Measurements from ENCODE around the gene CGN.

CGN gene, protein sequence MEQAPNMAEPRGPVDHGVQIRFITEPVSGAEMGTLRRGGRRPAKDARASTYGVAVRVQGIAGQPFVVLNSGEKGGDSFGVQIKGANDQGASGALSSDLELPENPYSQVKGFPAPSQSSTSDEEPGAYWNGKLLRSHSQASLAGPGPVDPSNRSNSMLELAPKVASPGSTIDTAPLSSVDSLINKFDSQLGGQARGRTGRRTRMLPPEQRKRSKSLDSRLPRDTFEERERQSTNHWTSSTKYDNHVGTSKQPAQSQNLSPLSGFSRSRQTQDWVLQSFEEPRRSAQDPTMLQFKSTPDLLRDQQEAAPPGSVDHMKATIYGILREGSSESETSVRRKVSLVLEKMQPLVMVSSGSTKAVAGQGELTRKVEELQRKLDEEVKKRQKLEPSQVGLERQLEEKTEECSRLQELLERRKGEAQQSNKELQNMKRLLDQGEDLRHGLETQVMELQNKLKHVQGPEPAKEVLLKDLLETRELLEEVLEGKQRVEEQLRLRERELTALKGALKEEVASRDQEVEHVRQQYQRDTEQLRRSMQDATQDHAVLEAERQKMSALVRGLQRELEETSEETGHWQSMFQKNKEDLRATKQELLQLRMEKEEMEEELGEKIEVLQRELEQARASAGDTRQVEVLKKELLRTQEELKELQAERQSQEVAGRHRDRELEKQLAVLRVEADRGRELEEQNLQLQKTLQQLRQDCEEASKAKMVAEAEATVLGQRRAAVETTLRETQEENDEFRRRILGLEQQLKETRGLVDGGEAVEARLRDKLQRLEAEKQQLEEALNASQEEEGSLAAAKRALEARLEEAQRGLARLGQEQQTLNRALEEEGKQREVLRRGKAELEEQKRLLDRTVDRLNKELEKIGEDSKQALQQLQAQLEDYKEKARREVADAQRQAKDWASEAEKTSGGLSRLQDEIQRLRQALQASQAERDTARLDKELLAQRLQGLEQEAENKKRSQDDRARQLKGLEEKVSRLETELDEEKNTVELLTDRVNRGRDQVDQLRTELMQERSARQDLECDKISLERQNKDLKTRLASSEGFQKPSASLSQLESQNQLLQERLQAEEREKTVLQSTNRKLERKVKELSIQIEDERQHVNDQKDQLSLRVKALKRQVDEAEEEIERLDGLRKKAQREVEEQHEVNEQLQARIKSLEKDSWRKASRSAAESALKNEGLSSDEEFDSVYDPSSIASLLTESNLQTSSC

GRCh38 chr1:151510957-151511635 lies at the start of gene CGN:
Gene CGN, plus strand, starts transcription at chr1:151511387. Its CDS starts 7,133 bp downstream, at chr1:151518520.
- Histone ChIP-seq H3K27ac (no peak within 1 kb of the TSS), H3K9ac (peak within 1 kb of the TSS; percentile 58; the same call in 1 of the 2 replicates), H4K20me1 (ENCODE audit: insufficient read depth) (no peaks in the 10 kb centered on the region), H3K4me3 (IDR thresholded peaks at IDR 0.05; ENCODE audit: insufficient read depth, low read depth, low read length) (peak within 1 kb of the TSS; percentile 99), H3K79me2 (ENCODE audit: insufficient read depth, low read depth) (no peaks in the 10 kb centered on the region), H3K36me3 (ENCODE audit: insufficient read depth) (no peaks in the 10 kb centered on the region), H3K4me2 (peak within 1 kb of the TSS; percentile 97), H3K4me1 (ENCODE audit: low read depth, poor library complexity, severe bottlenecking) (peaks cover 35% of the 10 kb centered on the region), H3K27me3 (ENCODE audit: insufficient read depth, low read depth) (peaks cover 15% of the 10 kb centered on the region), H2AFZ (ENCODE audit: low read depth) (peak within 1 kb of the TSS; percentile 98)
- no peak for TF ChIP-seq CTCF (conservative IDR thresholded peaks at IDR 0.05; ENCODE audit: low read depth, low read length)

DNA sequence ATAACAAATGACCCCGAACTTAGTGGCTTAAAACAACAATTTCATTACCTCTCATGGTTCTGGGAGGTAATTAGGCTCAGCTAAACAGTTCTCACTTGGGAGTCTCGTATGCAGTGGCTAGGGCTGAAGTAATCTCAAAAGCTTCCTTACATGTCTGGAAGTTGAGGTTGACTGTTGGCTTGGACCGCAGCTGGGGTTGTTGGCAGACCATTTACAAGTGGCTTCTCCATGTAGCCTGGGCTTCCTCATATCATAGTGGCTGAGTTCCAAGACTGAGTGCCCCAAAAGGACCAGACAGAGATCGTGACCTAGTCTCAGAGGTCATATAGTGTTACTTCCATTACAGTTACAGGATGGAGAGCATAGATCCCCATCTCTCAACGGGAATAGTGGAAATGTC lies 49.5 kb upstream of the CGN start:
- Histone ChIP-seq H3K79me2 (ENCODE audit: insufficient read depth, low read depth) (peaks cover 20% of the 10 kb centered on the region), H3K4me2 (no peak overlapping the region), H3K9ac (no peak overlapping the region), H2AFZ (ENCODE audit: low read depth) (no peak overlapping the region; the same call in 1 of the 2 replicates), H3K4me3 (IDR thresholded peaks at IDR 0.05; ENCODE audit: insufficient read depth, low read depth, low read length) (no peak overlapping the region), H3K27me3 (ENCODE audit: insufficient read depth, low read depth) (no peaks in the 10 kb centered on the region; the same call in 1 of the 2 replicates), H3K27ac (no peak overlapping the region), H4K20me1 (ENCODE audit: insufficient read depth) (no peaks in the 10 kb centered on the region), H3K36me3 (ENCODE audit: insufficient read depth) (no peaks in the 10 kb centered on the region), H3K4me1 (ENCODE audit: low read depth, poor library complexity, severe bottlenecking) (peaks cover 21% of the 10 kb centered on the region)
- TF ChIP-seq CTCF (conservative IDR thresholded peaks at IDR 0.05; ENCODE audit: low read depth, low read length), result no peak

DNA sequence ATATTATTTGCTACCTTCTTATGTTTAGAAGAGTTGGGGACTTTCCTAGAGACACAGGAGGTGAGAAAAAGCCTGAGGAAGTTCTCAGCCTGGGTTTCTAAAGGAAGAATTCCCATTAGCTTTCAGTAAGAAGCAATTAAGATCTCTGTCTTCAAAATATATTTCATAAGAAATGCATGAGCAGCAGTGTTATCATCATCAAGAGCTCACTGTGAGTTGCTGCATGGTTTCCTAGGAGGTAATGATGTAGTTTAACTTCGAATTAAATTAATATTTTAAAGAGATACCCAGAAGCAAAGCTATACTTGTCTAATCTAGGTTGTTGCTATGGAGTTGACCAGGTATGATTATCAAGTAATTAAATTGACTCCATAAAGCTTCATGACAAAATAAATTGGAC lies 46.2 kb upstream of the CGN start:
- no peak overlapping the region for H3K4me2 ChIP-seq
- no peak for TF ChIP-seq CTCF (conservative IDR thresholded peaks at IDR 0.05; ENCODE audit: low read depth, low read length)
- H3K9ac ChIP-seq, result no peak overlapping the region
- H4K20me1 ChIP-seq (ENCODE audit: insufficient read depth), result no peaks in the 10 kb centered on the region
- H2AFZ ChIP-seq (ENCODE audit: low read depth), result no peak overlapping the region
- H3K4me1 ChIP-seq (ENCODE audit: low read depth, poor library complexity, severe bottlenecking), result peaks cover 5% of the 10 kb centered on the region
- no peak overlapping the region for H3K27ac ChIP-seq
- no peaks in the 10 kb centered on the region for H3K79me2 ChIP-seq (ENCODE audit: insufficient read depth, low read depth)
- H3K4me3 ChIP-seq (IDR thresholded peaks at IDR 0.05; ENCODE audit: insufficient read depth, low read depth, low read length), result no peak overlapping the region
- H3K36me3 ChIP-seq (ENCODE audit: insufficient read depth), result no peaks in the 10 kb centered on the region
- H3K27me3 ChIP-seq (ENCODE audit: insufficient read depth, low read depth), result no peaks in the 10 kb centered on the region; the same call in 1 of the 2 replicates
